ENCODE results near the gene C5. TPM values are rescaled to one million over a fixed set of nuclear protein-coding genes. Genes with fewer than 3 reads are reported as not detected.

The C5 gene
- total RNA-seq, 1 donor: 3.9 TPM

- DNase-seq (ENCODE audit: low read depth): no peak
- H3K4me3 ChIP-seq (ENCODE audit: low read depth, low read length): no peak overlapping the region
- TF ChIP-seq, protein P1, sequence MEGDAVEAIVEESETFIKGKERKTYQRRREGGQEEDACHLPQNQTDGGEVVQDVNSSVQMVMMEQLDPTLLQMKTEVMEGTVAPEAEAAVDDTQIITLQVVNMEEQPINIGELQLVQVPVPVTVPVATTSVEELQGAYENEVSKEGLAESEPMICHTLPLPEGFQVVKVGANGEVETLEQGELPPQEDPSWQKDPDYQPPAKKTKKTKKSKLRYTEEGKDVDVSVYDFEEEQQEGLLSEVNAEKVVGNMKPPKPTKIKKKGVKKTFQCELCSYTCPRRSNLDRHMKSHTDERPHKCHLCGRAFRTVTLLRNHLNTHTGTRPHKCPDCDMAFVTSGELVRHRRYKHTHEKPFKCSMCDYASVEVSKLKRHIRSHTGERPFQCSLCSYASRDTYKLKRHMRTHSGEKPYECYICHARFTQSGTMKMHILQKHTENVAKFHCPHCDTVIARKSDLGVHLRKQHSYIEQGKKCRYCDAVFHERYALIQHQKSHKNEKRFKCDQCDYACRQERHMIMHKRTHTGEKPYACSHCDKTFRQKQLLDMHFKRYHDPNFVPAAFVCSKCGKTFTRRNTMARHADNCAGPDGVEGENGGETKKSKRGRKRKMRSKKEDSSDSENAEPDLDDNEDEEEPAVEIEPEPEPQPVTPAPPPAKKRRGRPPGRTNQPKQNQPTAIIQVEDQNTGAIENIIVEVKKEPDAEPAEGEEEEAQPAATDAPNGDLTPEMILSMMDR (IDR thresholded peaks at IDR 0.05; ENCODE audit: insufficient read depth, low read depth, low read length): no peak
Observed at GRCh38 chr9:120923620-120924328, 126.3 kb downstream of the C5 start.

- DNase-seq (ENCODE audit: low read depth): no peak
- TF ChIP-seq, protein P1 (IDR thresholded peaks at IDR 0.05; ENCODE audit: insufficient read depth, low read depth, low read length): no peak
- no peak overlapping the region for H3K4me3 ChIP-seq (ENCODE audit: low read depth, low read length)
Observed at GRCh38 chr9:120922404-120923195, 127.5 kb downstream of the C5 start.

GRCh38 chr9:120921661-120922181 lies 128.4 kb downstream of the C5 start:
- TF ChIP-seq, protein P1 (IDR thresholded peaks at IDR 0.05; ENCODE audit: insufficient read depth, low read depth, low read length): peak; percentile 10
- H3K4me3 ChIP-seq (ENCODE audit: low read depth, low read length): no peak overlapping the region
- no peak for DNase-seq (ENCODE audit: low read depth)

- no peak overlapping the region for H3K4me3 ChIP-seq (ENCODE audit: low read depth, low read length)
- DNase-seq (ENCODE audit: low read depth): no peak
- TF ChIP-seq, protein P1 (IDR thresholded peaks at IDR 0.05; ENCODE audit: insufficient read depth, low read depth, low read length): no peak
Observed at GRCh38 chr9:120920806-120921178, 129.3 kb downstream of the C5 start.

GRCh38 chr9:120919843-120920805 lies 130.0 kb downstream of the C5 start:
- no peak for DNase-seq (ENCODE audit: low read depth)
- TF ChIP-seq, protein P1 (IDR thresholded peaks at IDR 0.05; ENCODE audit: insufficient read depth, low read depth, low read length): no peak
- H3K4me3 ChIP-seq (ENCODE audit: low read depth, low read length): no peak overlapping the region
